Rectal smooth muscle tissue (tissue), 1 donor: ENCODE results near the gene CYP4F11.
"Not testable (repeated sequence)": the region's sequence is repeated elsewhere in the genome, so short reads cannot be mapped to it uniquely, and the experiment has no call there.

Experiments
- H3K27ac ChIP-seq: one replicate; pipeline ENCODE4 v1.7.0; 2013; ENCODE audit warnings: low read depth, low read length, inconsistent platforms
- H3K27me3 ChIP-seq: one replicate; pipeline ENCODE4 v1.7.0; 2013; ENCODE audit warnings: low read length; ENCODE audit not compliant: control insufficient read depth, insufficient read depth
- H3K36me3 ChIP-seq: one replicate; pipeline ENCODE4 v1.7.0; 2013; ENCODE audit warnings: low read length; ENCODE audit not compliant: control insufficient read depth, insufficient read depth
- H3K4me1 ChIP-seq: one replicate; pipeline ENCODE4 v1.7.0; 2013; ENCODE audit warnings: low read length; ENCODE audit not compliant: control insufficient read depth, insufficient read depth
- H3K4me3 ChIP-seq: one replicate; pipeline ENCODE4 v1.7.0; 2013; ENCODE audit warnings: low read length
- H3K9ac ChIP-seq: one replicate; pipeline ENCODE4 v1.7.0; 2013; ENCODE audit warnings: low read length

CYP4F11 gene

GRCh38 chr19:15894359-15894758 lies 40.0 kb downstream of the CYP4F11 start:
- H3K27ac ChIP-seq = no peak overlapping the region
- no peak overlapping the region for H3K4me3 ChIP-seq
- no peaks in the 10 kb centered on the region for H3K4me1 ChIP-seq
- H3K27me3 ChIP-seq = no peaks in the 10 kb centered on the region
- no peak overlapping the region for H3K9ac ChIP-seq
- no peaks in the 10 kb centered on the region for H3K36me3 ChIP-seq

GRCh38 chr19:15893477-15893876 lies 40.9 kb downstream of the CYP4F11 start:
- no peak overlapping the region for H3K27ac ChIP-seq
- no peak overlapping the region for H3K4me3 ChIP-seq
- H3K27me3 ChIP-seq = no peaks in the 10 kb centered on the region
- no peaks in the 10 kb centered on the region for H3K4me1 ChIP-seq
- no peak overlapping the region for H3K9ac ChIP-seq
- H3K36me3 ChIP-seq = no peaks in the 10 kb centered on the region

GRCh38 chr19:15892012-15892411 lies 42.3 kb downstream of the CYP4F11 start:
- Histone ChIP-seq H3K27me3 (no peaks in the 10 kb centered on the region), H3K27ac (no peak overlapping the region), H3K4me1 (no peaks in the 10 kb centered on the region), H3K4me3 (no peak overlapping the region), H3K36me3 (no peaks in the 10 kb centered on the region), H3K9ac (no peak overlapping the region)

GRCh38 chr19:15891434-15891833 lies 42.9 kb downstream of the CYP4F11 start:
- Histone ChIP-seq H3K36me3 (no peaks in the 10 kb centered on the region), H3K27ac (no peak overlapping the region), H3K4me3 (no peak overlapping the region), H3K9ac (no peak overlapping the region), H3K27me3 (no peaks in the 10 kb centered on the region), H3K4me1 (no peaks in the 10 kb centered on the region)

- H3K27ac ChIP-seq, H3K9ac ChIP-seq, H3K4me3 ChIP-seq, H3K36me3 ChIP-seq, H3K27me3 ChIP-seq, H3K4me1 ChIP-seq: not testable (repeated sequence)
These were observed 45.0 kb downstream of the CYP4F11 start for GRCh38 chr19:15889339-15889738.

- Histone ChIP-seq H3K4me1 (no peaks in the 10 kb centered on the region), H3K27ac (no peak overlapping the region), H3K27me3 (no peaks in the 10 kb centered on the region), H3K36me3 (no peaks in the 10 kb centered on the region), H3K4me3 (no peak overlapping the region), H3K9ac (no peak overlapping the region)
These were observed 48.4 kb downstream of the CYP4F11 start for GRCh38 chr19:15885919-15886318.

- Histone ChIP-seq H3K27me3 (no peaks in the 10 kb centered on the region), H3K9ac (no peak overlapping the region), H3K4me3 (no peak overlapping the region), H3K36me3 (no peaks in the 10 kb centered on the region), H3K4me1 (no peaks in the 10 kb centered on the region), H3K27ac (no peak overlapping the region)
These were observed 49.2 kb downstream of the CYP4F11 start for GRCh38 chr19:15885167-15885566.

GRCh38 chr19:15883329-15883728 lies 51.0 kb downstream of the CYP4F11 start:
- H3K36me3 ChIP-seq, H3K4me3 ChIP-seq, H3K27ac ChIP-seq, H3K9ac ChIP-seq, H3K27me3 ChIP-seq, H3K4me1 ChIP-seq: not testable (repeated sequence)

- no peak overlapping the region for H3K27ac ChIP-seq
- H3K9ac ChIP-seq = no peak overlapping the region
- H3K36me3 ChIP-seq = no peaks in the 10 kb centered on the region
- no peaks in the 10 kb centered on the region for H3K27me3 ChIP-seq
- no peaks in the 10 kb centered on the region for H3K4me1 ChIP-seq
- H3K4me3 ChIP-seq = no peak overlapping the region
These were observed 59.4 kb downstream of the CYP4F11 start for GRCh38 chr19:15874821-15875474.

GRCh38 chr19:15873771-15874170 lies 60.6 kb downstream of the CYP4F11 start:
- not testable (repeated sequence) for H3K27ac ChIP-seq, H3K27me3 ChIP-seq, H3K36me3 ChIP-seq, H3K9ac ChIP-seq, H3K4me3 ChIP-seq, H3K4me1 ChIP-seq

- H3K36me3 ChIP-seq = no peaks in the 10 kb centered on the region
- H3K4me1 ChIP-seq = no peaks in the 10 kb centered on the region
- no peak overlapping the region for H3K27ac ChIP-seq
- H3K27me3 ChIP-seq = no peaks in the 10 kb centered on the region
- no peak overlapping the region for H3K9ac ChIP-seq
- H3K4me3 ChIP-seq = no peak overlapping the region
These were observed 62.8 kb downstream of the CYP4F11 start for GRCh38 chr19:15871570-15871969.

GRCh38 chr19:15869873-15870272 lies 64.5 kb downstream of the CYP4F11 start:
- no peaks in the 10 kb centered on the region for H3K36me3 ChIP-seq
- H3K4me3 ChIP-seq = no peak overlapping the region
- H3K27ac ChIP-seq = no peak overlapping the region
- H3K27me3 ChIP-seq = no peaks in the 10 kb centered on the region
- H3K9ac ChIP-seq = no peak overlapping the region
- no peaks in the 10 kb centered on the region for H3K4me1 ChIP-seq

- H3K4me1 ChIP-seq = no peaks in the 10 kb centered on the region
- H3K4me3 ChIP-seq = no peak overlapping the region
- H3K27me3 ChIP-seq = no peaks in the 10 kb centered on the region
- no peaks in the 10 kb centered on the region for H3K36me3 ChIP-seq
- no peak overlapping the region for H3K9ac ChIP-seq
- no peak overlapping the region for H3K27ac ChIP-seq
These were observed 65.2 kb downstream of the CYP4F11 start for GRCh38 chr19:15869109-15869555.
